Omental fat pad (tissue), 4 donors: ENCODE data around the gene ARF3. TPM values are rescaled to one million over a fixed set of nuclear protein-coding genes. Genes with fewer than 3 reads are reported as not detected.
A peak's percentile ranks its signal among the peaks of the same experiment; 100 is the strongest.

ENCODE experiments used
- ATAC-seq: fragments of 150-250 bp; one replicate; pipeline ENCODE4 v1.9.1; 2016; ENCODE audit warnings: mild to moderate bottlenecking, moderate library complexity; ENCODE audit not compliant: low FRiP score
- DNase-seq: peaks from one replicate; pipeline ENCODE4 v3.0.0-alpha.2; 2019; ENCODE audit warnings: low spot score
- CTCF ChIP-seq, 3 donors: fragments of 450-650 bp; IDR thresholded peaks; one replicate each; pipeline ENCODE4 v1.5.1; 2016 to 2017; ENCODE audit warnings: antibody characterized with exemption in 3 of 3, mild to moderate bottlenecking in 3 of 3, moderate library complexity in 2 of 3
- total RNA-seq, 4 donors: library from RNA; depleted of rRNA; stranded (reverse); fragments of >200 nt; gene quantifications; one replicate each; pipeline ENCODE4 v1.1.0, GENCODE V29; 2016

ARF3 gene
- 10 to 100 TPM; 57.1 to 91.5 (median 68.3) TPM for total RNA-seq

DNA sequence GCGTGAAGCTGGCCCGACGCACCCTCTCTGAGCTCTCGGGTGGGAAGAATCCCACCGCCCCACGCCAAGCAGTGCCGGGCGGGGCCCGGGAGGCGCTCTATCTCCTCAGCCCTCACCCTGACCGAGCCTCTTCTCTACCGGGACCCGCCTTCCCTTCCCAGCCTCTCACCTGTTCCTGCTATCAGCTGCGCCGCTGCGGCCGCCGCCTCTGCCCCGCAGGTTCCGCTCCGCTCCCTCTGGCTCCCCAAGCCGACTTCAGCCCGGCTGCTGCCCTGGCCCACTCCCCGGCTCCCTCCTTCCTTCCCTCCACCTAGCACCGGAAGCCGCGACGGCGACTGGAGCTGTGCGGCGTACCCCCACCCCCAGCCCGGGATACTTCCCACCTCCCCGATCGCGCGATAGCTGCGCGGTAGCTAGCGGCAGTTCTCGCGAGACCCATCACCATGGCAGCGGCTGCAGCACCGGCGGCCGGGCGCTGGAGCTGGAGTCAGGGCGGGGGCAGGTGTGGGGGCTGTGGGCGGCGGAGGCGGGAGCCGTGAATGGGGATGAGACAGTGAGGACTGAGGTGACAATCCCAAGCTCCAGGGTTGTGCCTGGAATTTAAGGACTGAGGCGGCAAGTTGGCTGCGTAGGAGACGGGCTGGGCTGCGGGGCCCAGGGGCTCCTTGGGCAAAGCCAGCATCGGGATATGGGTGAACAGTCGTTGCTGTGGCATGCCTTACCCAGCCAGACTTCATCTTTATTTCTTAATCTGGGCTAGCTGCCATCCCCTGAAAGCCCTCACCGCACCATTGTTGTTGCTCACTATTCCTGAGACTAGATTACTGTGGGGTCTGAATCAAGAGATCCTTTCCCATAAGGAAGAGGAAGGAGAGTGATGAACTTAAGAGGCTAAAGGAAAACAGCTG, at the start of gene ARF3:
ARF3 (minus strand) TSS at position 347 of the 908 bp plus-strand sequence. CDS start 16,392 bp downstream, outside the sequence.
- ATAC-seq = peak; percentile 78
- no peak for TF ChIP-seq CTCF (IDR thresholded peaks at IDR 0.05)
- DNase-seq = peak; percentile 97

- no peak for TF ChIP-seq CTCF (IDR thresholded peaks at IDR 0.05)
- no peak for DNase-seq
- ATAC-seq = no peak
Observed at GRCh38 chr12:49000346-49000745, 43.1 kb upstream of the ARF3 start.

GRCh38 chr12:48999371-49000131, 42.3 kb upstream of the ARF3 start, which contains the start of gene DDN:
Gene DDN, minus strand, starts transcription at chr12:48999375. Its CDS starts 88 bp downstream, at chr12:48999287.
- TF ChIP-seq CTCF (IDR thresholded peaks at IDR 0.05) = no peak
- no peak for ATAC-seq
- DNase-seq = no peak

DNA sequence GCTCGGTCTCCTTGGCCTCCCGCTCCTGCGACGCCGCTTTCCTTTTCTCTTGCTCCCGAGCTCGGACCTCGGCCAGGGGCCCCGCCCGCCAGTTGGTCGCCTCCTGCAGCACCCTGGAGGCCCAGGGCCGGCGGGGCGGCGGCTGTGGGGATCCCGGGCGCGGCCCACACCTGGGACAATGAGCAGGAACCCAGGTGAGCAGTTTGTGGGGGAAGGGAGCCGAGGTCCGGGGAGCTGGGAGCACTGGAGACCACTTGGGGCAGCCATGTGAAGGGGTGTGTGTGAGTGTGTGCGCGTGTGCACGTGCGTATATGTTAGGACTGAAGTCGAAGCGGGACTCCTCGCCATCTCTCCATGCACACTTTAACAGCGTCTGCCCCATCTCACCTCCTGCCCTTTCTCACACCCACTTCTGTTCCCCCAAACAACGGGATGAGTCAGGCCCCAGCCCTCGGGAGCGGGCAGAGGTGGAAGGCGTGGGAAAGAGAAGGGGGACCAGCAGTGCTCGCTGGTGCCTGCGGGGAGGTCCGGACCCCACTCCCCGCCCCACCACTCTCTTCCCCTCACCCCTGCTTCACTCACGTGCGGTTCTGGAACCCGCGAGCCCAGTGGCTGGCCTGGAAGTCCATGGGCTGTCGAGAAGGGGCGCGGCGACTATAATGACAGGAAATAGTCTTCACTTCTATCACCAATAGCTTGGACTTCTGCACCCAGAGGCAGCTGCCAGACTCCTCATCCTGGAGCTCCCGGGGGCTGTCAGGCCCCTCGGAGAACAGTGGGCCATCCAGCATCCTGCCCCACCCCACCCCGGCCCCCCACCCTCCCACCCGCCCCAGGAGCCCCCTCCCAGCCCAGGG, 41.4 kb upstream of the ARF3 start:
- no peak for TF ChIP-seq CTCF (IDR thresholded peaks at IDR 0.05)
- DNase-seq = no peak
- ATAC-seq = peak; percentile 15

DNA sequence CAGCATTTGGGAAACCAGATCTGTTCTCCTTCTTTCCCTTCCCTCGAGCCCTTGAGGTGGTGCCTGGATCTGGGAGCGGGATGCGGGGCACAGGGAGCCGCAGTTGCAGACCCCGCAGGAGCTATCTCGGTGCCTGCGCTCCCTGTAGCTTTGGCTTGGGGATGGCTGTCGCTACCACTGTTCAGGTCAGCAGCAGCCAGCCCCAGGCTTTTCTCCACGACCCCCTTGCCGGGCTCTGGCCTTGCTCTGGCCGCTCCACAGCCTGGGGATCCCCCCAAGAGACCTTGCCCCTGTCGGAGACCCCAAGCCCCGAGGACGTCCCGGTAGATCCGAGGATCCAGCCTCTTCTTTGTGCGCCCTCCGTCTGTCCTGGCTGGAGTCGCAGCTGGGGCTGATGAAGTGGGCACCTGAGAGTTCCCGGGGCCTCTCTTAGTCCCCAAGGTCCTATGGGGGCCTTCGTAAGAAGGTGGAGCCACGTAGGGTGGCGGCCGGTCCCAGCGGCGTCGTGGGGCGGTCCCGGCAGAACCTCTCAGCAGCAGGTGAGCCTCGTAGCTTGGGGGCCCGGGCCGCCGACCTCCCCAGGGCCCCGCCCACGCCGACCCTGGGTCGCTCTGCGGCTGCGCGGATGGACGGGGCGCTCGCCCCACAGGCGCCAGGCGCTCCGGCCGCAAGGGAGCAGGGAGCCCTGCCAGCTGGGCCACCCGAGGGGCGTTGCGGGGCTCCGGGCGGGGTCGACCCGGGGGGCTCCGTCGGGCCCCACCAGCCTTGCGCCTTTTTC, 40.6 kb upstream of the ARF3 start:
- DNase-seq = no peak
- ATAC-seq = no peak
- no peak for TF ChIP-seq CTCF (IDR thresholded peaks at IDR 0.05)
